GM21447 (cell line): ENCODE measurements around the gene FCRLA.

Experiments used
- ATAC-seq: cut with Tn5 transposase; IDR thresholded peaks from one replicate; pipeline ENCODE4 v1.9.1; 2021; ENCODE audit not compliant: unreplicated experiment

FCRLA gene

DNA sequence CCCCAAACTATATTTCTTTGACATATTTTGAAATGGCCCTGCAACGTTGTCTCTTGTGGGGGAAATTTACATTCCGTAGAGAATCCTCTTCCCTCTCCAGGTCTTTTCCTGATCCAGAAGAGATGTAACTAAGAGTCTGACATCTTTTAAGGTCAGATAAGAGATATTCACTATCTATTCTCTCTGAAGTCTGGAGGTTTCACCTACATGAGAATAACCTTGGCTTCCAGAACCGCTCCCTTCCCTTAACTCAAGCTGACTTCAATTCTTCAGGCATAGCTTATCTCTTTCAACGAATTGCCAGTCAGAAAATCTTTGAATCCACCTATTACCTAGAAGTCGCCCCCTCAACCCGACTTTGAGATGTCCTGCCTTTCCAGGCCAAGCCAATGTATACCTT lies 24.2 kb downstream of the FCRLA start:
- ATAC-seq: no peak

DNA sequence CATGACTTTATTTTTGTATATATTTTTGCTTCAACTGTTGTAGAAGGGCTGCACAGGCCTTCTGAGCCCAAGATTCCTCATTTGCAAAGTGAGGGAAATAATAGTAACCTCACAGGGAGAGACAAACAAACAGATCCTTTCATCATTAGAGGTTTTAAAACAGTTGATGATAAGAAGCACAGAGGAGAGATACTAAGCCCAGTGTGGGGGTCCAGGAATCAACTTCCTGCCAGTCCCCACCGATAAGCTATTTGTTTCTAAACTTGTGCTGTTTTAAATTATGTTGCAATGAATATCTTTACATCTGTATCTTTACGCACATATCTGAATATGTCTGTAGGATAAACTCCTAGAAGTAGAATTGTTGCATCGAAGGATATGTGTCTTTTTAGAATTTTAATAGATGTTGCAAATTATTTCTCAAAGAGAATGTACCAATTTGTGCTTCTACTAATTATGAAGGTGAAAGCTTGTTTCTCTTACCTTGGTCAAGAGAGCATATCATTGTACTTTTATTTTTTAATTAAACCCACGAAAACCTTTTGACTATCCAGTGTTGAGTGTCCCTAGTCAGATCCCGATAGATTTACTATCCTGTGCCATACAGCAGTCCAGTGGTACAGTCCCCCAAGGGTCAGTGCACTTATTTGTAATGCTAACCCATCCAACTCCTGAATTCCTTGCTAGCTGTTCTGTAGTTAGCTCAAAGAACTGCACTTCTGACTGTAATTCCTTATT lies 25.1 kb downstream of the FCRLA start:
- no peak for ATAC-seq

DNA sequence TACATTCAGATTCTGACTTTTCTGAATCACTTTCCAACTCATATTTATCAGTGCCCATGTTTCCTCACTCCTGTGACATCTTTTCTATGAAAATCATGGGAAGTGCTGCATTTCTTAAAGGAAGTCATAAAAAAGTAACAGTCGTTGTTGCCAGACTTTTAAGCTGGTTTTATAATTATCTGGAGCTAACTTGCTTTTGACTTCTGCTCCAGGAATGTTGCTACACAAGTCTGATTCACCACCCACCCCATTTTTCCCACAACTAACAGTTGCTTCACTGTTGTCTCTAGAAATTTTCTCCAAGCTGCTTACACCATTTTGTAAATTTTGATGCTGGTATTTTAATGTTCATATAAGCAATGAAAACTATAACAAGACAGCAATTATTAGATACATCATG lies 26.5 kb downstream of the FCRLA start:
- no peak for ATAC-seq

DNA sequence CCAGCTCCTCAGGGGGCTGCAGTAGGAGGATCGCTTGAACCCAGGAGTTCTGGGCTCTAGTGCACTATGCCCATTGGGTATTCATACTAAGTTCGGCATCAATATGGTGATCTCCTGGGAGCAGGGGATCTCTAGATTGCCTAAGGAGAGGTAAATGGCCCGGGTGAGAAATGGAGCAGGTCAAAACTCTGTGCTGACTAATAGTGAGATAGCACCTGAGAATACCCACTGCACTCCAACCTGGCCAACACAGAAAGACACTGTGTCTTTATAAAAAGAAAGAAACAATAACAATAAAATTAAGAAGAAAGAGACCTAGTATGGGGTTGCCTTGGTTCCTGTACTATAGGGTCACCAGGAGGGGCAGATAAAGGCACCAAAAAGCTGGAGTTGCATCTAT lies 28.8 kb downstream of the FCRLA start:
- no peak for ATAC-seq

DNA sequence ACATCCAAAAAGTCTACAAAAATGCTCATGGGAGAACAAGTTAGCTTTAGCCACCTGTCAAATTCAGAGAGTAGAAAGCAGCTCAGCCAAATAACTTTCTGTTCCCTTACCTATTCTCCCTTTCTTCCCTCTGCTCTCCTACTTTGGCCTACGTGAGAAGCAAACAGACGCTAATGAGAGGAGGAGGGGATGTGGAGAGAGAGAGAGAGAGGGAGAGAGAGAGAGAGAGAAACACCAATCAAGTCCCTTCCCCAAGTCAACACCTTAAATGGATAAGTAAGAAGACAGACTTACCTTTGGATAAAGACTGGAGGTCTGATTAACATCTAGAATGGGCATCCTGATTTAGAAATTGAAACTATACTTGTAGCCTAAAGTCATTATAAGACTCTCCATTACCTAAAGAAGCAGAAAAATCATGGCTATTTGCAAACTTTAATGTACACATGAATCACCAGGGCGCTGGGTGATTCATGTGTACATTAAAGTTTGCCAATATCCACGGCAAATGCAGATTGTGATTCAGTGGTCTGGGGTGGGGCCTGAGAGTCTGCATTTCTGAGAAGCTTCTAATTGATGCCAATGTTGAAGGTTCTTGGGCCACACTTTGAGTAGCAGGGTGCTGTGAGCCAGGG lies 29.4 kb downstream of the FCRLA start:
- no peak for ATAC-seq

DNA sequence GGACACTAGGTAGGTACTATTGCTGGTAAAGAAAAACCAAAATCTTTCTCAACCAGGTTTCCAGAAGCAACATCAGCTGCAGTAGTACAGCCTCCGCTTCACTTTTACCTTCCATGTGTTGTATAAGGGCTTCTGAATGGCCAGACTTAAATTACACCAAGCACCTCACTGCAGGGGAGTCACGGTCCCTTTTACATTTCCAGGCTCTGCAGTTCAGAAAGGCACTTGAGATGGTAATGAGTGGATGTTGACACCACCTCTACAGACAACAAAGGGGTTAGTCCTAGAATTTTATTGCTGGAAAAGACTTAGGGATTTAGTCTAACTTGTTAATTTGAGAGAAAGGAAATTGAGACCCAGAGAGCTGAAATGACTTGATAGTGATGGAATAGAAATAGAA lies 30.6 kb downstream of the FCRLA start:
- ATAC-seq: no peak

DNA sequence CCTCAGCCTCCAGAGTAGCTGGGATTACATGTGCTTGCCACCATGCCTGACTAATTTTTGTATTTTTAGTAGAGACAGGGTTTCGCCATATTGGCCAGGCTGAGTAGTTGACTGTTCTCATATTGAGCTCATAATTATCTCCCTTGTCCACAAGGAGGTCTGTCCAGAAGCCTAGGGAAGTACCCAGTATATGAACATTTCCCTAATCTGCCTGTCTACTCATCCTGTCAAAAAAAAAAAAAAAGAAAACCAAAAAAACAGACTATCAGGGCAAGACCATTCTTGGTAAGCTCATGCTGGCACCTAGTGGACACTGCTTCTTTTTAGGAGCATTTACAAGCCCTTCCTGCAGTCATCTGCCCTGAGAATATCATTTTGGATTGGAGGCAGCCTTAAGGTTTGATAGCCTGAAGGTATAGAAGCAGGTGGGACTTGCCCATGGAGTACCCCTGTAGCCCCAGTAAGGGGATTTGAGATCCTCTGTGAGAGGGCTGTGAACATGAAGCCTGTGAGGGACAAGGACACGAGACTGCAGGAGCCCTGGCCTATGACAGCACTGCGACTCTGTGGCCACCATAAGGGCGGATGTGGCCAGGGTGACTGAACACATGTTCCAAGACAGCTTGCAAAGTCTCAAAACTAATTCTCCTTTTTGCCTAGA lies 31.7 kb downstream of the FCRLA start:
- peak; percentile 68 for ATAC-seq

DNA sequence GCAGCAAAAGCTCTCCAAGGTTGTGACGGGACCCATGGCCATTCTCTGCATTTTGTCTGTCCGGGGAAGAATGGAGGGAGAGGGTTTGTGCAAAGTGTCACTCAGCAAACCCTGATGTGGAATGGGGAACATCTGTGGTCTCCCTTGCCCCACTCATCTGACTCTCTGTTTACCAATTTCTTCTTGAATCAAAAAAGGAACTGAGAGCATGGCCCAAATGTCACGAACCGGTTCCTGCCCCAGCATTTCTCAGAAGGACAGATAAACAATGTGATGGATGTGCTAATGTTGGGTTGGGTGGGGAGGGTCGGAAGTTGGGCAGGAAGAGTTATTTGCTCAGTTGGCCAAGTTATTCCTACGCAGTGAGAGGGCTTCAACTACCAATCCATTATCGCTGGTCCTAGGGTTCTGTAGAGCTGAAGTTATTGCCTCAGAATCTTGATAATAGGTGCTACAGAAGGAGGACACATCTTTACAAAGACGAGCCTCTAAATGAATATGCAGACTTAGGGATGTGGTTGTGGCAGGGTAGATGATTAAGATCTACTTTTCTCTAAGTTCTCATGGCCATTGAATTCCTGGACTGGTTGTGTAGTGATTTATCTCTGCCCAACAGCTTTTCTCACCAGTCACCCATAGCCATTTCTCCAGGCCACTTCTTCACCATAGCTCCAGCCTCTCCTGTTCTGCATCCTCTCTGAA lies 33.0 kb downstream of the FCRLA start:
- peak; percentile 27 for ATAC-seq

DNA sequence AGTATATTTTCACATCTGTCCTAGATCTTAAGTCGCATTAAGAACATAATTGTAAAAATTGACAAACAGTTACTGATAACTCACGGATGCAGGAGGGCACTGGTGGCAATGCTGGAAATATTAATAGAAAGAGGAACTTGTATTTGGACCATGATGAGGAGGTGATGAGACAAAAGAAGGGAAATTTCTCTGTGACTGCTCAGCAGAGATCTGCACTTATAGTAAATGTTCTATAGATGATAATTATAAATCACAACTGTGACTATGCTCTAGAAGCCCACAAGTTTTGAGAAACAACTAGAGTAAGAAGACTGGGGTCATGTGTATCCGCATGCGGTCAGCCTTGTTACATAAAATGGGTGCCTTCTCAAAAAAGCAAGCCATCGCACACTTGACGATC lies 33.9 kb downstream of the FCRLA start:
- ATAC-seq: no peak

DNA sequence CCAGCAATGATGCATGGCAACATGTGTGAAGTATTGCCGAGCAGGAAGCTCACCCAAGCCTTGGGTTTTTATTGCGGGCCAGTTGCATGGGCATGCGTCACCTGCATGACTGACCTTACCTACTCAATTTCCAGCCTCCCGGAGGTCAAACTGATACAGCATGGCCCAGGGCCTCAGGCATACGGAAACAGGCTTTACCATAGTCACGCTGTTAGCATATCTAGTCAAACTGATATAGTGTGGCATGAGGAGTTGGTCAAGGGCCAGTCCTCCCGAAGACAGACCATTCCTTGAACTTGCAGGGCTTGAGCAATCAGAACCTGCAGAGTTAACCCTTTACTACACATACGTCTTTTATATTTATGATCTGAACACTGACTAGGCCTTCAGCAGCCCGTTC lies 36.2 kb downstream of the FCRLA start:
- ATAC-seq: no peak

DNA sequence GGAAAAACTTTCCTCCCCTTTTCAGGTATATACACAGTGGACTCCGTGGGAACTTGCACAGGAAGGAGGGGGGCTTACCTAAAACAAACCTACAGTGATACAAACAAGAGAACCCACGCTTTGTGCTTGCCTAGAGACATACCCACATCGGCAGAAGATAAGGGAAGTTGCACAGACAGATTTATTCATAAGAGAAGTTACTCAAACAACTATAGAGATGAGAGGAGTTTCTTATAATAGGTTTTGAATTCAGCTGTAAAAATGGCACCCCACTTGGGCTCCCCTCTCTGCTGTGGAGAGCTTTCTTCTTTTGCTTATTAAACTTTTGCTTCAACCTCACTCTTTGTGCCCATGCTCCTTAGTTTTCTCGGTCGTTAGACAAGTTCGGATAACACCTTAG lies 40.8 kb downstream of the FCRLA start:
- ATAC-seq: no peak

DNA sequence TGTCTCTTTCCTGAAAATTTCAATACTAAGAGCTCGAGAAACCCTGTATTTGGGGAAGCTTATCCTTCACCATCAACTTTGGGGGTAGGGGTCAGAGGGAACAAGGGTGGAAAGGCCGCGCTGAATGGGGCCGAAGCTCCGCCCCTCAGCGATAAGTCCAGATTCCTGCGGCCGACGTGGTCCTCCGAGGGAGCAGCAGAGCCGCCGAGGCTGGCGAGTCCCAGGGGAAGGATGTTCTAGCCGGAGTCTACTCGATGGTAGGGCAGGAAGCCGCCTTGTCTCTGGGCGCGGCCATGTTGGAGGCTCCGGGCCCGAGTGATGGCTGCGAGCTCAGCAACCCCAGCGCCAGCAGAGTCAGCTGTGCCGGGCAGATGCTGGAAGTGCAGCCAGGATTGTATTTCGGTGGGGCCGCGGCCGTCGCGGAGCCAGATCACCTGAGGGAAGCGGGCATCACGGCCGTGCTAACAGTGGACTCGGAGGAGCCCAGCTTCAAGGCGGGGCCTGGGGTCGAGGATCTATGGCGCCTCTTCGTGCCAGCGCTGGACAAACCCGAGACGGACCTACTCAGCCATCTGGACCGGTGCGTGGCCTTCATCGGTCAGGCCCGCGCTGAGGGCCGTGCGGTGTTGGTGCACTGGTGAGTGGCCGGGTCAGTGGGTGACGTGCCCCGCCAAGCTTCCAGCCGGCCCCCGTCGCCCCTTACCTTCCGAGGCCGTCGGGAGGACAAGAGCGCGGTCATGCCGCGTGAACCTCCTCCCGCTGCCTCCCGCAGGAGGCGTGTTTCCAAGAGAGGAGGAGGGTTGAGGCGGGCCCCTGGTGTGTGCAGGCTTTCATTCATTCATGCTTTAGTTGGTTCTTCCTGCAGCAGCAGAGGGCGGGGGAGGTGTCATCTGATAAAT lies 42.7 kb downstream of the FCRLA start, which contains the start of gene DUSP12:
Gene DUSP12 (plus strand): TSS at position 278 of the 899 bp plus-strand sequence. CDS start 16 bp downstream, at position 294.
- ATAC-seq: peak; percentile 96

DNA sequence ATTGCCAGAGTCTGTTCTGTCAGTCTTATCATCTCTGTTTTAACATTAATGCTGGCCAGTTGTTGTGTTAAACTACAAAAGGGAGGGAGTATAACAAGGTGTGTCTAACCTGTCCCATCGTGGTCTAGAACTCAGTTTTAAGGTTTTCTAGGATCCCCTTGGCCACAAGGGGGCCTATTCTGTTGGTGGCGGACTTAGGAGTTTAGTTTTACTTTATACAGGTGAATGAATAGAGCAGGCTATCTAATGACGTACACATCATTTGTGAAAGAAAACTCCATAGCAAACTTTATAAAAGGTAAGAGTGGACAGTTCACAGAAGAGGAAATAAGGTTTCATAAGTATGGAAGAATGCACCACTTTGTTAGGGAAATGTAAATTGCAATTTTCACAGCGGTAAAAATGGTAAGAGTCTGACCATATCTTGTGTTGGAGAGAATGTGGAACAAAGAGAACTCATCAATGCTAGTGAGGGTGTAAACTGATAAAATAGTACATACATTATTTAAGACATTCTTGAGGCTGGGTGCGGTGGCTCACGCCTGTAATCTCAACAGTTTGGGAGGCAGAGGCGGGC lies 56.6 kb downstream of the FCRLA start:
- no peak for ATAC-seq
